Aortic smooth muscle cell (primary cell): ENCODE results near the gene PLPPR3. TPM values are rescaled to one million over a fixed set of nuclear protein-coding genes. Genes with fewer than 3 reads are reported as not detected.

Experiments used
- total RNA-seq: library from RNA; depleted of rRNA; stranded (reverse); fragments of >200 nt; gene quantifications from 2 replicates; pipeline ENCODE4 v1.2.3, GENCODE V29; 2014

PLPPR3 gene, protein sequence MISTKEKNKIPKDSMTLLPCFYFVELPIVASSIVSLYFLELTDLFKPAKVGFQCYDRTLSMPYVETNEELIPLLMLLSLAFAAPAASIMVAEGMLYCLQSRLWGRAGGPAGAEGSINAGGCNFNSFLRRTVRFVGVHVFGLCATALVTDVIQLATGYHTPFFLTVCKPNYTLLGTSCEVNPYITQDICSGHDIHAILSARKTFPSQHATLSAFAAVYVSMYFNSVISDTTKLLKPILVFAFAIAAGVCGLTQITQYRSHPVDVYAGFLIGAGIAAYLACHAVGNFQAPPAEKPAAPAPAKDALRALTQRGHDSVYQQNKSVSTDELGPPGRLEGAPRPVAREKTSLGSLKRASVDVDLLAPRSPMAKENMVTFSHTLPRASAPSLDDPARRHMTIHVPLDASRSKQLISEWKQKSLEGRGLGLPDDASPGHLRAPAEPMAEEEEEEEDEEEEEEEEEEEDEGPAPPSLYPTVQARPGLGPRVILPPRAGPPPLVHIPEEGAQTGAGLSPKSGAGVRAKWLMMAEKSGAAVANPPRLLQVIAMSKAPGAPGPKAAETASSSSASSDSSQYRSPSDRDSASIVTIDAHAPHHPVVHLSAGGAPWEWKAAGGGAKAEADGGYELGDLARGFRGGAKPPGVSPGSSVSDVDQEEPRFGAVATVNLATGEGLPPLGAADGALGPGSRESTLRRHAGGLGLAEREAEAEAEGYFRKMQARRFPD
- not detected in 2 replicates for total RNA-seq

DNA sequence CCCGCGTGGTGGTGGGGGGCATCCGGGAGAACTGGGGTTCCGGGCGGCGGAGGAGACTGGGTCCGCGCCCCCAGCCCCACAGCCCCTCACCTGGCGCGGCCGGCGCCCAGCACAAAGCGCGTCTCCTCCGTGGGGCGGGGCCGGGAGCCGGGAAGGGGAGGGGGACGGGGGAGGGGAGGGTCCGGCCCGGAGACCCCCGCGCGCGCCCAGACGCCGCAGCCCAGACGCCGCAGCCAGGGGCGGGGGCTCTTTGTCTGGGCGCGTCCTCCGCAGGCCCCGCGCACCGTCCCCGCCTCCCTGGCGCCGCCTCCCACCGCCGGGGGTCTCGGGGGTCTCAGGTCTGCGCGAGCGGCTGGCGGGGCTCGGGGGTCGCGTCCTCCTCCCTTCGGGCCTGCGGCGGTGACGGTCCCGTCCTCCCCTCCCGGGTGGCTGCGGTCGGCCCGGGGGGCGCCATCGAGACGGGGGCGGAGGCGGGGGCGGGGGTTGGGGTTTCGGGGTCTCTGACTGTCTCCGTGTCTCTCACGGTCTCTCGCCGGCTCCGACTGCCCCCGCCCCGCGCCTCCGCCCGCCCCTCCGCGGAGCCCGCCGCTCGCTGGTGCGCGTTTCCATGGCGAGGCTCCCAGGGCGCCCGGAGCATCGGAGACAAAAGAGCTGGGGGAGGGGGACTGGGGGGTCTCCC is at the start of gene PLPPR3:
PLPPR3 (minus strand) TSS at position 131 of the 679 bp plus-strand sequence. CDS start 396 bp downstream, outside the sequence.

DNA sequence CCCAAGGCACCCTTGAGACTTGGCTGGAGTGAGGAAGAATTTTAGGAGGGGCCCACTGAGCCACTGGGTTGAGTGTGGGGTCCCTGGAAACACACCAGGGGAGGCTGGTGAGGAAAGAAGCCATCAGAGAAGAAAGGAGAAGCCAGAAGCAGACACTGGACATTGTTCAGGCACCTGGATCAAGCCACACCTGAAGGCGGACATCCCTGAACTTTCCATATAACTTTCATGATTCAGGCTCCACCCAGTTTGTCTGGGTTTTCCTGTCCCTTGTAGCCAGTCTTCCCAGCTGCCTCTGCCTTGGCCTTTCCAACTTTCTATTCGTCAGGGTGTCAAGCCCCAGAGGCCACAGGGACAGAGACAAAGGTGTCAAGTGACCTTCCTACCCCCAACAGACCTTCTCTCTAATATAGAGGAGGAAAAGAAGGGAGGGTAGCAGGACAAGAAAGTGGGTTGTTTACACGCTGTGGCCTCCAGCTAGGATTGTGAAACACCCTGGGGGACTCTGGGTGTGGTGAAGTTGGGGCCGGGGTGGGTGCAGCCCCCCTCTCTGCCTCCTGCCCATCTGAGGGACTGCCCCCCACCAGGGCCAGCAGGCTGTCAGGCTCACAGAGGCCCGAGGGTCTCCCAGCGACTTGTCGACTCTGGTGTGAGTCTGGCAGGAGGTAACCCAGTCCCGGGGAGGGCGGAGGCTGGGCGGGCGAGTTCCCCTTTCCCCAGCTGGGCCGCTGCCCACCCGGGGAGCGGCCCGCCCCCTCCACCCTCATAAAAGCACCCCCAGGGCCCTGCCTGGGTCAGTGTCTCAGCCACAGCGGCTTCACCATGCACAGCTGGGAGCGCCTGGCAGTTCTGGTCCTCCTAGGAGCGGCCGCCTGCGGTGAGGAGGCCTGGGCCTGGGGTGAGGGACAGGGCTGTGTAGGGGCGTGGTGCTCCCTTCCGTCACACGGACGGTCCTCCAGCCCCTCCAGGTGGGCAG is 37.4 kb upstream of the PLPPR3 start, which contains the start of gene CFD:
CFD (plus strand) TSS at position 797 of the 976 bp plus-strand sequence; CDS start at position 823, 26 bp downstream.

DNA sequence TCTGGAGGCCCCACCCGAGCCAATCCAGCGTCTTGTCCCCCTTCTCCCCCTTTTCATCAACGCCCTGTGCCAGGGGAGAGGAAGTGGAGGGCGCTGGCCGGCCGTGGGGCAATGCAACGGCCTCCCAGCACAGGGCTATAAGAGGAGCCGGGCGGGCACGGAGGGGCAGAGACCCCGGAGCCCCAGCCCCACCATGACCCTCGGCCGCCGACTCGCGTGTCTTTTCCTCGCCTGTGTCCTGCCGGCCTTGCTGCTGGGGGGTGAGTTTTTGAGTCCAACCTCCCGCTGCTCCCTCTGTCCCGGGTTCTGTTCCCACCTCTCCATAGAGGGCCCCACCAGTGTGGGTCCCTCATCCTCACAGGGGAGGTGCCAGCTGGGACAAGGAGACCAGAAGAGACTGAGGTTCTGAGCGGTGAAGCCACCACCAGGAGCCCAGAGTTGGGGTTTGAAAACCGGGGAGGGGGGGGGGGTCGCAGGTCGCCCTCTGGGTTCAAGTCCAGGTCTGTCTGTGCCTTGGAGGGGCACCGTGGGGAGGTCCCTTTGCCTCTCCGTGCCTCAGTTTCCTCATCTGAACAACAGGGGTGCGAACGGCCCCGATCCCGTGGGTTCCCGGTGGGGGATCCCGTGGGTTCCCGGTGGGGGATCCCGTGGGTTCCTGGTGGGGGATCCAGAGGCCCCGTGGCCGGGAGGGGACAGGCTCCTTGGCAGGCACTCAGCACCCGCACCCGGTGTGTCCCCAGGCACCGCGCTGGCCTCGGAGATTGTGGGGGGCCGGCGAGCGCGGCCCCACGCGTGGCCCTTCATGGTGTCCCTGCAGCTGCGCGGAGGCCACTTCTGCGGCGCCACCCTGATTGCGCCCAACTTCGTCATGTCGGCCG is 30.6 kb upstream of the PLPPR3 start, which contains the start of gene ELANE:
ELANE (plus strand) TSS at position 168 of the 878 bp plus-strand sequence; CDS start at position 194, 26 bp downstream.

DNA sequence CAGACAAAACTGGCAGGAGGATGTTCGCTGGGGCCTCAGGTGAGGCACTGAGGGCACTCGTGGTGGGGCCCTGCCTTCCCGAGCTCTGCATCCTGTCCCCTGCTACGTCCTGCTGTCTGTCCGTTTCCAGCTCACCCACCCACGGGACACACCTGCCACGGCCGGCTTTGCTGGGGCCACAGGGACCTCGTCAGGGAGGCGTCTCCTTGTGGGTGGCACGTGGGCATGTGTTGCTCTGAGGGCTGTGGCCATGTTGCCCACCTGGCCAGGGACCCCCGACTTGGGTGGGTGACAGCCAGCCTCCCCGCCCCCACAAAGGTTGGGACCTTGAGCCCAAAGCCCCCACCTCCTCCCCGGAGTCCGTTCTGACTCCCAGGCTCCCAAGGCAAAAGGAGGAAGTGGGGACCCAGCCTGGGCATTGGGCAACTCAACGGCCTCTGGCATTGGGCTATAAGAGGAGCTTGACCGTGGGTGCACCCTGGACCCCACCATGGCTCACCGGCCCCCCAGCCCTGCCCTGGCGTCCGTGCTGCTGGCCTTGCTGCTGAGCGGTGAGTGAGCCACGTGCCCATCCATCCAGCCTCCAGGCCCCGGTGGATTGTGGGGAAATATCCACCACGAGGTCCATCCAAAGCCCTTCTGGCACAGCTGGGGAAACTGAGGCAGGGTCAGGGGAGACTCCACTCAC is 18.9 kb upstream of the PLPPR3 start, which contains the start of gene PRTN3:
PRTN3 (plus strand) TSS at position 481 of the 688 bp plus-strand sequence; CDS start at position 491, 10 bp downstream.

DNA sequence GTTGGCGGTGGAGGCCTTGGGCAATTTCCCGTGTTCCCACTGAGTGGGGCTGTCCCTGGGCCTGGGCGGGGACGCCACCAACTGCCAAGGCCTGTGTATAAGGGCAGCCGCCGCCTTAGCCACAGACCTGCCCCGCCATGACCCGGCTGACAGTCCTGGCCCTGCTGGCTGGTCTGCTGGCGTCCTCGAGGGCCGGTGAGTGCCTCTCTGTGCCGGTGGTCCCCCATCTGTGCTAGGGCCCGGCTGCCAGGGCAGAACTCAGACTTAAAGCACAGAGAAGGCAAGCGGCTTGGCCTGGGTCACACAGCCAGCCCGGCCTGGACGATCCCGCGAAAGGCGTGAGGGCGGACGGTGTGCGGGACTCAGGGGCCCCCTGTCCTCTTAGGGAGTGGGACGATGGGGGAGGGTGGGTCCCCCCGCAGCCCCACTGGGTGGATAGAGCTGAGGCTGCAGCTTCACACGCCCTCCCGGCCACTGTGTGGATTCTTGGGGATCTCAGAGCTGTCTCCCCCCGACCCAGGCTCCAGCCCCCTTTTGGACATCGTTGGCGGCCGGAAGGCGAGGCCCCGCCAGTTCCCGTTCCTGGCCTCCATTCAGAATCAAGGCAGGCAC is 6.1 kb upstream of the PLPPR3 start, which contains the start of gene AZU1:
AZU1 (plus strand) TSS at position 128 of the 612 bp plus-strand sequence; CDS start at position 138, 10 bp downstream.

DNA sequence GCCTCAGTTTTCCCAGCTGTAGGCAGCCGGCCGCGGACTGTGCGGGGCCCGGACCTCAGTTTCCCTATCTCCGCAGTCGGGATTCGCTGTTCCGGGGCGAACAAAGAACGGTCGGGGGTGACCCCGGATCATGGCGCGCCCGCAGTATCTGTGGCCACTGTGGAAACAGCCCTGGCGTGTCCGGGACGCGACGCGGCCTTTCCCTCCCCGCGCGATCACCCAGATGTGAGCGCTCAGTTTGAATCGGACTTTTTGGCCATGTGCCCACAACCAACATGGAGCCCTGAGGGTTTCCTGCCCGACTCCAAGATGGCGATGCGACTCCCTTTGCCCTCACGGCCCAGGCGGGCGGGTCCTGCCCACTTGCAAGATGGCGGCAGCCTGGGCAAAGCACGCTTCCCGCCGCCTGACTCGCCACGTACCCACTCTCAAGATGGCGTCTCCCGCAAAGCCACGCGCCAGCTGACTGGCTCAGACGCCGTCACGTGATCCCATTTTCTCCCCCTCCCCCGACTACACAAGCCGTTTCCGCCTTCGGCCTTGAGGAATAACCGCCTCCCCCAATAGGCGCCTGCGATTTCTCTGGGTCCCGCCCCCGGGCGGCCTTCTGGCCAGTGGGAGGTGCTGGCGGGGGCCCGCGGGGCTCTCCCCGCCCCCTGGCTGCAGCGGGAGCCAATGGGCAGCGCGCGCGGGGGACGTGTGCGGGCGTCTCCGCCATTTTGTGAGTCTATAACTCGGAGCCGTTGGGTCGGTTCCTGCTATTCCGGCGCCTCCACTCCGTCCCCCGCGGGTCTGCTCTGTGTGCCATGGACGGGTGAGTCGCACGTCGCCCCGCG is 24.8 kb downstream of the PLPPR3 start, which contains the start of gene PTBP1:
PTBP1 (plus strand) TSS at position 761 of the 836 bp plus-strand sequence; CDS start at position 807, 46 bp downstream.

Other genes with a start within 250 kb of the PLPPR3 start
- 300 and 316 TPM in 2 replicates for gene BSG, start 249.4 kb downstream of the PLPPR3 start, total RNA-seq
- gene HCN2, start 232.1 kb downstream of the PLPPR3 start, total RNA-seq = 0.26 and 0.62 TPM in 2 replicates
- 15.5 and 18.5 TPM in 2 replicates for gene POLRMT, start 188.4 kb downstream of the PLPPR3 start, total RNA-seq
- 0.06 and 0.26 TPM in 2 replicates for gene FGF22, start 182.1 kb downstream of the PLPPR3 start, total RNA-seq
- gene RNF126, start 158.7 kb downstream of the PLPPR3 start, total RNA-seq = 10.1 and 16.8 TPM in 2 replicates
- gene FSTL3, start 145.6 kb downstream of the PLPPR3 start, total RNA-seq = 16.1 and 18.4 TPM in 2 replicates
- not detected in 2 replicates for gene PRSS57, start 126.5 kb downstream of the PLPPR3 start, total RNA-seq
- 2.1 and 5.8 TPM in 2 replicates for gene PALM, start 113.0 kb downstream of the PLPPR3 start, total RNA-seq
- gene MISP, start 70.8 kb downstream of the PLPPR3 start, total RNA-seq = under 0.01 TPM in 1 of 2 replicates, not detected in the other
- 71.4 and 77.9 TPM in 2 replicates for gene PTBP1, start 24.5 kb downstream of the PLPPR3 start, total RNA-seq
- not detected in 2 replicates for gene AZU1, start 5.9 kb upstream of the PLPPR3 start, total RNA-seq
- gene PRTN3, start 19.0 kb upstream of the PLPPR3 start, total RNA-seq = not detected in 2 replicates
- gene ELANE, start 30.3 kb upstream of the PLPPR3 start, total RNA-seq = 0.12 and 0.26 TPM in 2 replicates
- 0.19 and 0.79 TPM in 2 replicates for gene CFD, start 37.7 kb upstream of the PLPPR3 start, total RNA-seq
- 20.1 and 23.5 TPM in 2 replicates for gene MED16, start 71.2 kb upstream of the PLPPR3 start, total RNA-seq
- gene RNU6-9, start 71.5 kb upstream of the PLPPR3 start, total RNA-seq = not detected in 2 replicates
- 15.2 and 17.6 TPM in 2 replicates for gene R3HDM4, start 91.3 kb upstream of the PLPPR3 start, total RNA-seq
- gene KISS1R, start 95.4 kb upstream of the PLPPR3 start, total RNA-seq = not detected in 2 replicates
- 6.0 and 6.1 TPM in 2 replicates for gene ARID3A, start 104.1 kb upstream of the PLPPR3 start, total RNA-seq
- gene WDR18, start 162.4 kb upstream of the PLPPR3 start, total RNA-seq = 36.9 and 49.3 TPM in 2 replicates
- 0.06 TPM in 1 of 2 replicates, not detected in the other for gene GRIN3B, start 178.5 kb upstream of the PLPPR3 start, total RNA-seq
- gene TMEM259, start 199.2 kb upstream of the PLPPR3 start, total RNA-seq = 41.5 and 49.9 TPM in 2 replicates
- not detected in 2 replicates for gene RNU6-2, start 199.6 kb upstream of the PLPPR3 start, total RNA-seq
- 64.7 and 87.6 TPM in 2 replicates for gene CNN2, start 204.7 kb upstream of the PLPPR3 start, total RNA-seq
- gene ABCA7, start 218.2 kb upstream of the PLPPR3 start, total RNA-seq = 3.7 and 4.2 TPM in 2 replicates
- gene ARHGAP45, start 245.2 kb upstream of the PLPPR3 start, total RNA-seq = 1.5 TPM in 2 replicates